HG03175 (cell line): Measurements from ENCODE around the gene ST3GAL4.

Source experiments
- ATAC-seq: cut with Tn5 transposase; IDR thresholded peaks from one replicate; pipeline ENCODE4 v1.9.1; 2021; ENCODE audit warnings: mild to moderate bottlenecking, moderate library complexity; ENCODE audit not compliant: unreplicated experiment

ST3GAL4 gene

GRCh38 chr11:126329644-126330211, 25.8 kb upstream of the ST3GAL4 start:
- no peak for ATAC-seq

- ATAC-seq = no peak
Observed at GRCh38 chr11:126331286-126331685, 24.2 kb upstream of the ST3GAL4 start.

GRCh38 chr11:126332221-126332711, 23.2 kb upstream of the ST3GAL4 start:
- ATAC-seq = no peak

GRCh38 chr11:126333142-126333541, 22.3 kb upstream of the ST3GAL4 start:
- ATAC-seq = no peak

DNA sequence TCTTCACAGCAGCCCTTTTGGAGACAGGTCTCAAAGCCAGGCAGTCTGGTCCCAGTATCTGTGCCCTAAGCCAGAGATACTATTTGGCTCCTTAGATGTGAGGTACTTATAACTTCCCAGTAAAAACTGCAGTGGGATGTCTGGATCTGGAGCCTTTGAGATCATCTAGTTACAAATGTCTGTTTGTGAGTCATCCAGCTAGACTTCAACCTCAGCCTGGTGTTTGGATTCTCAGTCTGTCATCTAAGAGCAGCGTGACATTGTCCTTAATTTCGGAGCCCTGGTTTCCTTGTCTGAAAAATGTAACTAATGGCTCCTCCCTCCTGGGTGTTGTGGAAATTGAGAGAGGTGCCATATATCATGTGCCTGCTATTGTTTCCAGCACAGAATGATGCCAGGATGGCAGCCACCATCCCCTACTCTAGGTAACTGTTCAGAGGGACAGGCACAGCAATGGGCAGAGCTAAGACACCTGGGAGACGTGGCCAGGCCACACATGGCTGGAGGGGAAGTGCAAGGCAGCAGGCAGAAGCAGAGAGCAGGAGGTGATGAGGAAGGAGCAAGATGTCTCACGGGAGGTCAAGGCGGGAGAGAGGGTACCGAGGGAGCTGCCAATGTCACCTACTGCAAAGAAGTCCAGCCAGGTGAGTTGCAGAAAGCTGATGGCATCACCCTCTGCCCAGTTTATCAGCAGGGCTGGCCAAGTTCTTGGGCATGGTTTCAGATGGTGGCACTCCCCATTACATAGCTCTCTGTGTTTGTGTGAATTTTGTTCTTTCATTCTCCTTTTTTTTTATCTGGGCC, 20.6 kb upstream of the ST3GAL4 start:
- ATAC-seq = no peak

DNA sequence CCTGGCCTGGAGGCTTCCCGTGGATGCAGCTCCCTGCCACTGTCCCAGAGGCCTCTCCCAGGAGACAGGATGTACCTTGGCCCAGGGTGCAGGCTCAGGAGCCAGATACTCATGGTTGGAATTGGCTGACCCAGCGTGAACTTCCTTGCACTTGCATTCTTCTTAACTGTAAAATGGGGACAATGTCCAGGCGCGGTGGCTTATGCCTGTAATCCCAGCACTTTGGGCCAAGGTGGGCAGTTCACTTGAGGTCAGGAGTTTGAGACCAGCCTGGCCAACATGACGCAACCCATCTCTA, 20.1 kb upstream of the ST3GAL4 start:
- no peak for ATAC-seq

- no peak for ATAC-seq
Observed at GRCh38 chr11:126336138-126336541, 19.3 kb upstream of the ST3GAL4 start.

DNA sequence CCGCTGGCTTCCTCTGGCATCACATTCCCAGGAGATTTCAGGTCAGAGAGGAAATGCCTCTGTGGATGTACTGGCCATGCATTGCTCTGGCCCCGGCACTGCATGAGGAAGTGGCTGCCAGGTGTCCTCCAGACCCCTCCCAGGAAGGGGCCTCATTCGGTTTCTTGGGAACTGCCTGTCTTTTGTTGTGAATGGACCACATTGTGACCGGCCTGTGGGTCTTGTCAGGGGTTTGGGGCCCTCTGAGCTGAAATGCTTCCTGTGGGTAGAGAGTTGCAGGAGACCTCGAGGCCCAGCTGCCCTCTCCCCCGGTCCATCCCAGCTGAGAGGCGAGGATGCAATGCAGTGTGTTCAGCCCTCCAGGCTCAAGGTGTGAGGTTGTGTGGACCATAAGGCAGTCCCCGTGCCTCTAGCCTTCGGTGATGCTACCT, 18.8 kb upstream of the ST3GAL4 start:
- ATAC-seq = no peak

GRCh38 chr11:126337126-126337473, 18.4 kb upstream of the ST3GAL4 start:
- ATAC-seq = no peak

DNA sequence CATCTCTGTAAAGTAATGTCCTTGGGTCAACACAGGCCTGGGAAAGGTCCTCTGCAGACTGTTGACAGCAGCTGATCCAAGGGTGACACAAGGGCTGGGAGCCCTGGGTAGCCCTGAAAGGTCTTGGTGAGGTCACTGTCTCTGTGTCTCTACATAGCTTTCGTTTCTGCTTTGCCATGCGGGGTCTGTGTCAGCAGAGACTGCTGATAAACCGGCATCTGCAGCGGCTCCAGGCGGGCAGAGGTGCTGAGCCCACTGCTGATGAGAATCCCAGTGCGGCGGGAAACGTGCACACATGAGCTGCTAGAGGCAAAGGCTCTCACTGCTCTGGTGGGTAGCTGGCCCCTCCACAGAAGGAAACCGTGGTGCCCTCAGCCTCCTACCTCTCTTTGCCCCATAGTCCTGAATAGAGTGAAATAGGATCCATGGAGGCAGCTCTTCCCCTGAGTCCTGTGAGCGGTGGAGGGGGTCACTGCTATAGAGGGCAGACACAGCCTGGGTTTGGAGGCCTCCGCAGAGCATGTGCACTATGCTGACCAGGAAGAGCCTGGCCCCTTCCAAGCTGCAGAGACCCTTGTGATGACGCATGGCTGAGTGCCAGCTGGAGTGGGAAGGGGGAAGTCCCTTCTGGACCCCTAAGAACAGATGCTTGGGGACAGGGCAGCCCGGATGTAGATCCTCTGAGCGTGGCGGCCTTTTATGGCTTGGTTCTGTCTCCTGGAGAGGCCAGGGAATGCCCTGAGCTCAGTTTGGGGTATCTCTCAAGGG, 17.8 kb upstream of the ST3GAL4 start:
- ATAC-seq = no peak

DNA sequence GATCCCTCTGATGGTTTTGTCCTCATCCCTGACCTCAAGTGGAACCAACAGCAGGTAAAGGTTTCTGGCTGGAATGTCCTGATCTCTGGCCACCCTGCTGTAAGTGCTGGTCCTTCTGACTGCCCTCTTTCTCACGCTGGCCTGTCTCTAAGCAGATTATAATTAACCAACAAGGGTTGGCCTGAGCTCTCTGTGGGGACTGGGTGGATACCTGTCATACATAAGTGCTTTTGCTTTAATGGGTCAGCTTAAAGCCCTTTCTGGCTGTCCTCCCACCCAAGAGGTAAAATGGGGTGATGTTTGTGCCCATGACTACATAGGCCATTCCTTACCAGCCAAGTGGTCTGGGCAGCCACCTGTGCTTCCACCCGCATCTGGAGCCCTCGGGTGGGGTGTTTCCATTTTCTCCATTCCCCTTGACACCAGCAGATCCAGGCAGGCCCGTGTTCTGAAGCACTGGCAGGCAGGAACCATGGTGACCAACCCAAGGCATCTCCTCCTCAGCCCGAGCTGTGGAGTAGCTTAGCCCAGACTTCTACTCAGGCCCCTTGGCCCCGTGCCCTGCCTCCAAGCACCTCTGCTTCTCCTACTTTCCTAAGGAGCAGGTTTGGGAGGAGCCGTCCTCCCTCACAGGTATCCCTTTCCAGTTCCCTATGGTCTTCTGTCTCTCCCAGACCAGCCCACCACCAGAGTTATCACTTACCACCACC, 17.0 kb upstream of the ST3GAL4 start:
- ATAC-seq = no peak

DNA sequence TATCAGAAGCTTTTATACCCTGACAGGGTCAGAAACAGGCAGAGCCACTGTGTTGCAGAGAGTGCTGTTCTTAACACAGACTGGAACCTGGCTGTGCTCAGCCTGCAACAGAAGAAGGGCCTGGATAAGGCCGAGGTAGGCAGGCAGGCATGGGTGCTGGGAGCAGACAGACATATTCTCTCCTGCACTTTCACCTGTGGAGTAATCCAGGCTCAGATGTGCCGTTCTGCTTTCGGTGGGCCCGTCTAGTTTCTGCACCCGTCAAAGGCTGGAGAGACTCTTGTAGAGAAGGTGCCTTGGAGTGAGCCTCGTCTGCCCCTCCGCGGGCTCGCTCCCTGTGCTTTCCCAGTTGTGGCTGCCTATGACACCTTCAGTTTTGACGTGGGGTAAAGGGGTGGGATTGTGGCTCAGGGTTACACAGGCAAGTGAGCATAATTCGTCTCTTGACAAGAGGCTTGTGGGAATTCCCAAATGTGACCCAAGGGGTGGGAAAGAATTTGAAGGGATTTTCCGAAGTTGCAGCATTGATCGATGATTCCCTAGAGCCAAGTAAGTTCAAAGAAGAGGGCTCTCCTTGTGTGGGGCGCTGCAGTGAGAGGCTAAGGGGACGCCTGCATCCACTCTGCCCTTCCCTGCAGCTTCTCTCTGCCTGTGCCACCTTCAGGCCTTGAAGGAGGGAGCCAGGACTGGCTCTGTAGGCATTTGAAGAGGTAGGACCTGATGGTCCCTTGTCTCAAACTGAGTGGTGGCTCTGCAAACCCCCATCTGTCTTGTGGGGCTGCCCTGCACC, 16.2 kb upstream of the ST3GAL4 start:
- ATAC-seq = no peak

- no peak for ATAC-seq
Observed at GRCh38 chr11:126339863-126340434, 15.5 kb upstream of the ST3GAL4 start.

DNA sequence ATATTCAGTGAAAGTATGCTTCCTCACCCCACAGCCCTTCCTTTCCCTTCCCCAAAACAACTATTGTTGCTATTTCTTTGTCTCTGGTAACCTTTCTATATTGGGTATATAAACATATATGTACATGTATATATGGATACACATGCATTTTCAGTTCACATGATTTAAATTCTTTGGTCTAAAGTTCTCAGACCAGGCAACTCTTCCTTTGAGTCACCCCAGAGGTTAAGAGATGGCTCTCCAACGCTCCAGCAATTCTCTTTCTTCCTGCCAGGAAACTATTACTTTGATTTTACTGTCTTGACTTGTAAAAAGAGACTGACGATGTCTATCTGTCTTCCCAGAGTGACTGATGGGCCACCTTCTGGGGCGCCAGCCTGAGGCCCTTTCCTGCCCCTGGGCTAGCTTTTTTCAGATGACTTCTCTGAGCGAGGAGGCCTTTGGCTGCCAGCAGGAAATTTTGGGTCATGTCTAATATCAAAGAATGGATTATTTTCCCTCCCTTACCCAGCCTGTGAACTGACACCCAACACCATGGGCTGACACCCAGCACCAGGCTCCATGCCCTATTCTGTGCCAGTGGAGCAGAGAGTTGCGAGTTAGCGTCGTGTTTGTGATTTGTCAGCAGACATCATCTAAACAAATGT, 14.4 kb upstream of the ST3GAL4 start:
- no peak for ATAC-seq

DNA sequence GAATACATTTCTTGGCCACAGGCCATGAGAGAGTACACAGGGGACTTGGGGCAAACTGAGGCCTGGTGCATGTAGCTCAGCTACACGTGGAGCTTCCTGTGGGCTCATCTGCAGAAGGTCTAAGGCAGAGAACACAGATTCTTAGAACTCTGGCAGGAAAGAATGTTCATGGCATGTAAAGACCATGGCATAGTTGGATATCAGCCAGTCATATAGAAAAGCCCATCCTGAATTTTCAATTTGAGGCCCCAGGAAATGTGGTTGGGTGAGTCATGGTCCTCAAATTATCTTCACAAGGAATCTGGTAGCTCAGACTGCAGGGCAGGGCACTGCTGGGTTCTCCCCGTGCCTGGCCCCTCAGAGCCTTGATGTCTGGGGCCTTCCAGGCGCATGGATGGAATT, 13.7 kb upstream of the ST3GAL4 start:
- ATAC-seq = no peak

DNA sequence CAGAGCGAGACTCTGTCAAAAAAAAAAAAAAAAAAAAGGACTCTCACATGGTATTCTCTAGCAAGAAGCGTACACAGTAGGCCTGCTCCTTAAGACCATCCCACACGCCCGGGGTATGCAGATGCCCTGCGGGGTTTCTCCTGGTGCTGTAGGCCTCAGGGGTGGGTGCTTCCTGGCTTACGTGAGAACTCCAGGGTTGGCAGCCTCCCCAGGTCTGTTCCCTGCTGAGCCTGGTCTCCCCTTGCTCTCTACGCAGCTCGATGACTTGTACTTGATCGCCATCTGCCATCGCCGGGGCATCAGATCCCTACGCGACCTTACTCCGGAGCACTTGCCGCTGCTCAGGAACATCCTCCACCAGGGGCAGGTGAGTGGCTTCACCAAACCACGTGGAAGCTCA, 12.4 kb upstream of the ST3GAL4 start:
- no peak for ATAC-seq

GRCh38 chr11:126344141-126345080, 11.1 kb upstream of the ST3GAL4 start:
- ATAC-seq = no peak

DNA sequence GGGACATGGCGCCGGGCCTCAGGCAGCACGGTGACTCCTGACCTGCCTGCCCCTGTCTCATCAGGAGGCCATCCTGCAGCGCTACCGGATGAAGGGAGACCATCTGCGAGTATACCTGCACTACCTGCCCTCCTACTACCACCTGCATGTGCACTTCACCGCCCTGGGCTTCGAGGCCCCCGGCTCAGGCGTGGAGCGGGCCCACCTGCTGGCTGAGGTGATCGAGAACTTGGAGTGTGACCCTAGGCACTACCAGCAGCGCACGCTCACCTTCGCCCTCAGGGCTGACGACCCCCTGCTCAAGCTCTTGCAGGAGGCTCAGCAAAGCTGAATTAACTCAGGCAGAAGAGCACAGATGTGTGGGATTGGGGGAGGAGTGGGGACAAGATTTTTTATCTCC, 10.2 kb upstream of the ST3GAL4 start:
- ATAC-seq = no peak
